Osteocyte (in vitro differentiated cells): ENCODE measurements around the gene TRIM39. TPM values are rescaled to one million over a fixed set of nuclear protein-coding genes. Genes with fewer than 3 reads are reported as not detected.

Experiments
- DNase-seq: peaks from one replicate; pipeline ENCODE4 v3.0.0; 2021; ENCODE audit warnings: mixed read lengths; ENCODE audit not compliant: unreplicated experiment; ENCODE audit errors: extremely low spot score
- H3K27ac Mint-ChIP-seq: one replicate; pipeline ENCODE4 v1.8.0; 2021; ENCODE audit warnings: mild to moderate bottlenecking, mixed read lengths; ENCODE audit not compliant: unreplicated experiment
- H3K27me3 Mint-ChIP-seq: one replicate; pipeline ENCODE4 v1.8.0; 2021; ENCODE audit warnings: mixed read lengths; ENCODE audit not compliant: unreplicated experiment
- H3K36me3 Mint-ChIP-seq: one replicate; pipeline ENCODE4 v1.8.0; 2021; ENCODE audit warnings: mixed read lengths; ENCODE audit not compliant: unreplicated experiment
- H3K4me1 Mint-ChIP-seq: one replicate; pipeline ENCODE4 v1.8.0; 2021; ENCODE audit warnings: mixed read lengths; ENCODE audit not compliant: unreplicated experiment
- H3K4me3 Mint-ChIP-seq: one replicate; pipeline ENCODE4 v1.8.0; 2021; ENCODE audit warnings: mild to moderate bottlenecking, moderate library complexity, mixed read lengths; ENCODE audit not compliant: unreplicated experiment
- H3K9me3 Mint-ChIP-seq: one replicate; pipeline ENCODE4 v1.8.0; 2021; ENCODE audit warnings: mixed read lengths; ENCODE audit not compliant: unreplicated experiment
- CTCF ChIP-seq: fragments of 200-600 bp; sonication (generic); IDR thresholded peaks from 2 replicates; pipeline ENCODE4 v1.5.0; 2021; ENCODE audit warnings: antibody characterized with exemption, mild to moderate bottlenecking, moderate library complexity
- total RNA-seq: library from RNA; stranded (reverse); gene quantifications from 2 replicates; pipeline ENCODE4 v1.2.1, GENCODE V29; 2021

TRIM39 gene
- total RNA-seq, 1 donor from 2014 or later, result 14.8 TPM

GRCh38 chr6:30312676-30313321 lies 13.9 kb upstream of the TRIM39 start:
- no peak for DNase-seq
- no peaks in the 10 kb centered on the region for H3K27me3 Mint-ChIP-seq
- no peaks in the 10 kb centered on the region for H3K9me3 Mint-ChIP-seq
- H3K4me3 Mint-ChIP-seq, result no peak overlapping the region
- H3K36me3 Mint-ChIP-seq, result peaks cover 39% of the 10 kb centered on the region
- H3K27ac Mint-ChIP-seq, result no peak overlapping the region
- TF ChIP-seq CTCF, result no peak
- H3K4me1 Mint-ChIP-seq, result peaks cover 7% of the 10 kb centered on the region

- no peak for DNase-seq
- peaks cover 38% of the 10 kb centered on the region for H3K36me3 Mint-ChIP-seq
- H3K9me3 Mint-ChIP-seq, result peaks cover 8% of the 10 kb centered on the region
- peaks cover 25% of the 10 kb centered on the region for H3K4me1 Mint-ChIP-seq
- no peak for TF ChIP-seq CTCF
- H3K27ac Mint-ChIP-seq, result no peak overlapping the region
- no peaks in the 10 kb centered on the region for H3K27me3 Mint-ChIP-seq
- H3K4me3 Mint-ChIP-seq, result no peak overlapping the region
Observed at GRCh38 chr6:30315156-30315555, 11.6 kb upstream of the TRIM39 start.

- Mint-ChIP-seq H3K36me3 (peaks cover 32% of the 10 kb centered on the region), H3K27me3 (no peaks in the 10 kb centered on the region), H3K4me1 (peaks cover 44% of the 10 kb centered on the region), H3K4me3 (no peak overlapping the region), H3K27ac (no peak overlapping the region), H3K9me3 (peaks cover 8% of the 10 kb centered on the region)
- no peak for TF ChIP-seq CTCF
- no peak for DNase-seq
Observed at GRCh38 chr6:30317913-30318589, 8.7 kb upstream of the TRIM39 start.

GRCh38 chr6:30319146-30319835 lies 7.4 kb upstream of the TRIM39 start:
- no peak for TF ChIP-seq CTCF
- peaks cover 8% of the 10 kb centered on the region for H3K9me3 Mint-ChIP-seq
- H3K27ac Mint-ChIP-seq, result peak overlapping the region; percentile 76
- DNase-seq, result no peak
- peaks cover 27% of the 10 kb centered on the region for H3K36me3 Mint-ChIP-seq
- peaks cover 56% of the 10 kb centered on the region for H3K4me1 Mint-ChIP-seq
- H3K4me3 Mint-ChIP-seq, result no peak overlapping the region
- no peaks in the 10 kb centered on the region for H3K27me3 Mint-ChIP-seq
